B cell (primary cell): ENCODE measurements around the gene C11orf91. TPM values are rescaled to one million over a fixed set of nuclear protein-coding genes. Genes with fewer than 3 reads are reported as not detected.

Experiments
- ATAC-seq: fragments of 200-7000 bp; cut with Tn5 transposase; one replicate; pipeline ENCODE4 v1.10.0; 2021; ENCODE audit warnings: low read depth, mild to moderate bottlenecking, moderate number of reproducible peaks, moderate library complexity
- CTCF ChIA-PET: fragments of 350-600 bp; sonication (Branson Sonifier 250); formaldehyde crosslinking; loops from one replicate; lab custom pipeline; 2021; ENCODE audit warnings: antibody characterized with exemption, inconsistent platforms; lab: Charles Lee
- POLR2A ChIA-PET: fragments of 350-600 bp; sonication (Branson Sonifier 250); formaldehyde crosslinking; loops from one replicate; lab custom pipeline; 2021; ENCODE audit warnings: antibody characterized with exemption; lab: Charles Lee
- DNase-seq: peaks from one replicate; pipeline ENCODE4 v3.0.0; 2013
- H2AFZ ChIP-seq: 2 replicates; pipeline ENCODE4 v1.6.1; 2012; ENCODE audit warnings: mild to moderate bottlenecking, low read depth, low read length; ENCODE audit not compliant: insufficient read depth, poor library complexity, severe bottlenecking
- H3K27ac ChIP-seq, 2 donors: 1 replicate in 1 of 2; 2 replicates in 1 of 2; pipeline ENCODE4 v1.5.1; 2012 to 2013; ENCODE audit warnings: low read length in 2 of 2, mild to moderate bottlenecking in 2 of 2, moderate library complexity in 1 of 2
- H3K27me3 ChIP-seq, 4 experiments: fragments of 200-600 bp in 1 of 4; sonication (generic) in 1 of 4; replicated peaks in 1 of 4; 1 replicate in 2 of 4; 2 replicates in 2 of 4; pipeline versions ENCODE4 v1.6.1 to v1.7.0; 2013 to 2016; ENCODE audit warnings: low read length in 3 of 4, mild to moderate bottlenecking in 2 of 4, mixed read lengths in 1 of 4, moderate library complexity in 1 of 4; ENCODE audit not compliant: insufficient read depth in 4 of 4, control insufficient read depth in 3 of 4; ENCODE audit errors: control extremely low read depth in 1 of 4
- H3K36me3 ChIP-seq, 2 experiments: replicated peaks in 1 of 2; 1 replicate in 1 of 2; 2 replicates in 1 of 2; pipeline versions ENCODE4 v1.6.1 to v1.7.1; 2013; ENCODE audit warnings: low read length in 1 of 2; ENCODE audit not compliant: insufficient read depth in 2 of 2, control insufficient read depth in 1 of 2; ENCODE audit errors: control extremely low read depth in 1 of 2, extremely low read depth in 1 of 2
- H3K4me1 ChIP-seq, 2 donors: fragments of 200-600 bp in 1 of 2; sonication (generic) in 1 of 2; 1 replicate in 1 of 2; 2 replicates in 1 of 2; pipeline versions ENCODE4 v1.5.1 to v1.6.1; 2013 to 2017; ENCODE audit warnings: low read length in 2 of 2; ENCODE audit not compliant: control insufficient read depth in 2 of 2, insufficient read depth in 2 of 2
- H3K4me2 ChIP-seq: replicated peaks from 2 replicates; pipeline ENCODE3; 2012; ENCODE audit warnings: mild to moderate bottlenecking, low read depth, low read length; ENCODE audit not compliant: poor library complexity, severe bottlenecking
- H3K4me3 ChIP-seq, 5 experiments: fragments of 200-600 bp in 1 of 5; sonication (generic) in 1 of 5; 1 replicate in 3 of 5; 2 replicates in 2 of 5; pipeline versions ENCODE4 v1.5.1 to v1.7.0; 2011 to 2016; ENCODE audit warnings: low read length in 4 of 5, mild to moderate bottlenecking in 4 of 5, low read depth in 2 of 5, control low read depth in 1 of 5, moderate library complexity in 1 of 5; ENCODE audit not compliant: insufficient read depth in 1 of 5; ENCODE audit errors: control extremely low read depth in 1 of 5, extremely low read depth in 1 of 5
- H3K79me2 ChIP-seq: fragments of 200-600 bp; sonication (generic); one replicate; pipeline ENCODE4 v1.6.0; 2016; ENCODE audit warnings: low read length; ENCODE audit not compliant: control insufficient read depth, insufficient read depth
- H3K9ac ChIP-seq: fragments of 200-600 bp; sonication (generic); 2 replicates; pipeline ENCODE4 v1.6.1; 2017; ENCODE audit warnings: mild to moderate bottlenecking, low read length, moderate library complexity
- H3K9me3 ChIP-seq, 3 donors: one replicate each; pipeline versions ENCODE4 v1.6.1 to v1.7.1; 2013; ENCODE audit warnings: low read length in 2 of 3; ENCODE audit not compliant: control insufficient read depth in 2 of 3, insufficient read depth in 1 of 3; ENCODE audit errors: control extremely low read depth in 1 of 3
- H4K20me1 ChIP-seq: 2 replicates; pipeline ENCODE4 v1.6.0; 2012; ENCODE audit warnings: mild to moderate bottlenecking, low read length; ENCODE audit not compliant: insufficient read depth, control insufficient read depth, poor library complexity, severe bottlenecking
- H3K27ac Mint-ChIP-seq: one replicate; pipeline ENCODE4 v1.8.0; 2021; ENCODE audit warnings: mixed read lengths
- H3K27me3 Mint-ChIP-seq: one replicate; pipeline ENCODE4 v1.8.0; 2021; ENCODE audit warnings: mixed read lengths
- H3K4me1 Mint-ChIP-seq: one replicate; pipeline ENCODE4 v1.8.0; 2021; ENCODE audit warnings: mixed read lengths
- H3K4me3 Mint-ChIP-seq: one replicate; pipeline ENCODE4 v1.8.0; 2021; ENCODE audit warnings: mixed read lengths
- H3K9me3 Mint-ChIP-seq: one replicate; pipeline ENCODE4 v1.8.0; 2022; ENCODE audit warnings: mixed read lengths; ENCODE audit not compliant: insufficient read depth
- CTCF ChIP-seq: fragments of 200-600 bp; IDR thresholded peaks from one replicate; pipeline ENCODE4 v1.8.0; 2022; ENCODE audit warnings: antibody characterized with exemption, mild to moderate bottlenecking
- EZH2 ChIP-seq: IDR thresholded peaks from 2 replicates; pipeline ENCODE4 v1.6.1; 2012; ENCODE audit warnings: borderline replicate concordance, low read depth, mild to moderate bottlenecking, moderate library complexity, low read length; ENCODE audit not compliant: insufficient read depth, poor library complexity, severe bottlenecking
- WGBS: methylation state at CpG from one replicate; pipeline ENCODE4 v1.1.5; 2013; ENCODE audit warnings: missing lambda C conversion rate; ENCODE audit not compliant: insufficient coverage; 5-methylcytosine and 5-hydroxymethylcytosine counted together
- intact Hi-C: fragments of 100-400 bp; cut with micrococcal nuclease; formaldehyde crosslinking; loops from one replicate; pipeline ENCODE4 v1.10.0; 2022
- polyA plus RNA-seq: library from polyadenylated mRNA; depleted of rRNA; stranded (reverse); fragments of >200 nt; gene quantifications from 2 replicates; pipeline ENCODE4 v1.2.3, GENCODE V29; 2012
- total RNA-seq, 2 donors: library from RNA; stranded (reverse); fragments of 120-200 nt in 1 of 2; gene quantifications; 1 replicate in 1 of 2; 2 replicates in 1 of 2; pipeline versions ENCODE4 v1.2.3 to v1.2.4, GENCODE V29; 2013 to 2022

The C11orf91 gene
- total and polyA plus RNA-seq, 2 donors (not counting 1 experiment from before 2014, with no cell fraction given), result not detected

DNA sequence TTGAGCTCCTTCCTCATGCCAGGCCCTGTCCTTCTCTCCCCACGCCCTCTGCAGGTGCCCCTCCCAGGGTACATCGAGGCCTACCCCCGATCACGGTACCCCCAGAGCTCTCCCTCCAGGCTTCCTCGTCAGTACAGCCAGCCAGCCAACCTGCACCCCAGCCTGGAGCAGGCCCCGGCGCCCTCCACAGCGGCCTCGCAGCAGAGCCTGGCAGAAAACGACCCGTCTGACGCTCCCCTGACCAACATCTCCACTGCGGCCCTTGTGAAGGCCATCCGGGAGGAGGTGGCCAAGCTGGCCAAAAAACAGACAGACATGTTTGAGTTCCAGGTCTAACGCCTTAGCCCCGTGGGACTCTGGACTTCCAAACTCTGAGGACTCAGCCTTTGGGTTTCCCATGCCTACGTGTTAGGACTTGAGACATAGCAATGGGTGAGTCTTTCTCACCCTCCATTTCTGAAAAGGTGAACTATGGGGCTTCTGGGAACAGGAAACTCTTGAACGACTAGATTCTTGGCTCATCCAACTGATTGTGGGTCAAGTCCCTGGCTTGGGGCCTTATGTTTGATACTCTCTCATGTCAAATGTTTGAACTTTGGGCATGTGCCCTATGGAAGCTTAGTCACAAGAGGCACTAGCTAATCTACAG lies 32.7 kb downstream of the C11orf91 start:
- peaks cover 0 to 7% (median 3%) of the 10 kb centered on the region in 4 experiments for H3K27me3 ChIP-seq
- intact Hi-C loops, result no loop called here
- Mint-ChIP-seq H3K27ac (no peak overlapping the region), H3K4me1 (no peaks in the 10 kb centered on the region), H3K4me3 (no peak overlapping the region), H3K27me3 (peaks cover 10% of the 10 kb centered on the region), H3K9me3 (no peaks in the 10 kb centered on the region)
- POLR2A ChIA-PET, result no interaction called here
- no peaks in the 10 kb centered on the region for H3K79me2 ChIP-seq
- no peaks in the 10 kb centered on the region for H3K9me3 ChIP-seq
- no peak overlapping the region for H3K4me3 ChIP-seq
- no peaks in the 10 kb centered on the region for H3K36me3 ChIP-seq
- no peak overlapping the region for H3K27ac ChIP-seq
- CTCF ChIA-PET, result no interaction called here
- DNase-seq, result no peak
- no peaks in the 10 kb centered on the region for H3K4me1 ChIP-seq
- WGBS, result 98% methylated on average over 17 of the region's 18 CpGs
- H4K20me1 ChIP-seq, result no peaks in the 10 kb centered on the region
- H3K9ac ChIP-seq, result no peak overlapping the region
- ATAC-seq, result no peak
- H2AFZ ChIP-seq, result no peak overlapping the region
- no peak overlapping the region for H3K4me2 ChIP-seq
- TF ChIP-seq CTCF, result no peak
- no peak for TF ChIP-seq EZH2

DNA sequence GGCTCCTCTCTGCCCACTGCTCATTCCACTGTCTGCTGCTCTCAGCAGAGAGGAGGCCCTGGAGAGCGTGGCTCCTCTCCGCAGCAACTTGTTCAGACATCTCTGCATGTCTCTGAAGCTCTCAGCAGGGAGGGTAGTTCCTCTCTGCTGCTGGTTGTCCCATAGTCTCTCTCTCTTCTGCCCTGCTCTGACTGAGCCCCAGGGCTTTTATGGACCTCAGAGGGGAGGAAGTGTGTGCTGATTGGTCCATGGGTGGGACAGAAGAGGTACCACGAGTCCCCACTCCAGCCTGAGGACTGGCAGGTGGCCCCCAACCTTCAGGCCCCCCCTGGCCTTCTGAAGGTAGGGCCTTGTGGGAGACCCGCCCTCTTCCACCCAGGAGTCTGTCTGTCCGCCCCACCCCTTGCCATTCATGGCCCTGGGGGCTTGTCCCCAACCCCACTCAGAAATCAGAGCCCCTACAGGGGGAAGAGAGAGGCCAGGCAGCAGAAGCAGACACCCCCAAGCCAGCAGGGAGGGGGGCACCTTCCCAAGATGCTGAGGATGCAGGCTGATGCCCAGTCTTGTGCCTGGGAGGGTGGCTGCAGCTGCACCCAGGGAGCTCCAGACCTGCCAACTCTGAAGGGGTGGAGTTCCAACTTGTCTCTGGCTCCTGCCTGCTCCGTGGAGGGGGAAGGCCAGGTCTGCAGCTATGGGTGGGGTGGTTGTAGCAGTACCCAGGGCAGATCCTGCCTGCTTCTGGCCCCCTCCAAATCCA lies 35.1 kb downstream of the C11orf91 start:
- no peaks in the 10 kb centered on the region for H4K20me1 ChIP-seq
- Mint-ChIP-seq H3K27ac (no peak overlapping the region), H3K9me3 (no peaks in the 10 kb centered on the region), H3K4me3 (no peak overlapping the region), H3K27me3 (peaks cover 13% of the 10 kb centered on the region), H3K4me1 (no peaks in the 10 kb centered on the region)
- intact Hi-C loops, result no loop called here
- H3K4me3 ChIP-seq, result no peak overlapping the region
- no peaks in the 10 kb centered on the region for H3K4me1 ChIP-seq
- H3K36me3 ChIP-seq, result no peaks in the 10 kb centered on the region
- no peak overlapping the region for H3K4me2 ChIP-seq
- H3K79me2 ChIP-seq, result no peaks in the 10 kb centered on the region
- H3K9ac ChIP-seq, result no peak overlapping the region
- ChIA-PET CTCF (no interaction called here), POLR2A (no interaction called here)
- TF ChIP-seq CTCF (no peak), EZH2 (no peak)
- H3K27me3 ChIP-seq, result peaks cover 0 to 7% (median 1%) of the 10 kb centered on the region in 4 experiments
- H3K27ac ChIP-seq, result no peak overlapping the region
- DNase-seq, result no peak
- no peak overlapping the region for H2AFZ ChIP-seq
- WGBS, result 77% methylated on average over 4 of the region's 6 CpGs
- ATAC-seq, result no peak
- no peaks in the 10 kb centered on the region for H3K9me3 ChIP-seq
